Neuronal stem cell (in vitro differentiated cells): ENCODE measurements around the gene IGSF21.

ENCODE experiments used
- DNase-seq: peaks from one replicate; pipeline ENCODE4 v3.0.0-alpha.2; 2013; ENCODE audit warnings: low spot score
- H2AFZ ChIP-seq: one replicate; pipeline ENCODE4 v1.6.1; 2013; ENCODE audit warnings: mild to moderate bottlenecking, low read length, inconsistent platforms
- H2AK5ac ChIP-seq: 2 replicates; pipeline ENCODE4 v1.6.1; 2013; ENCODE audit warnings: low read depth, mild to moderate bottlenecking, inconsistent platforms, low read length, moderate library complexity, mixed read lengths
- H2BK120ac ChIP-seq: 2 replicates; pipeline ENCODE4 v1.6.1; 2013; ENCODE audit warnings: low read depth, mild to moderate bottlenecking, inconsistent platforms, low read length, moderate library complexity, mixed read lengths
- H2BK12ac ChIP-seq: one replicate; pipeline ENCODE4 v1.6.1; 2013; ENCODE audit warnings: low read length, inconsistent platforms
- H2BK15ac ChIP-seq: 2 replicates; pipeline ENCODE4 v1.6.1; 2013; ENCODE audit warnings: mild to moderate bottlenecking, low read length, inconsistent platforms, mixed read lengths
- H2BK5ac ChIP-seq: one replicate; pipeline ENCODE4 v1.6.1; 2013; ENCODE audit warnings: inconsistent platforms, mild to moderate bottlenecking, low read length, moderate library complexity
- H3K14ac ChIP-seq: one replicate; pipeline ENCODE4 v1.6.1; 2013; ENCODE audit warnings: low read length, inconsistent platforms
- H3K18ac ChIP-seq: 2 replicates; pipeline ENCODE4 v1.6.1; 2013; ENCODE audit warnings: low read length, inconsistent platforms
- H3K23ac ChIP-seq: 2 replicates; pipeline ENCODE4 v1.6.1; 2013; ENCODE audit warnings: low read depth, mild to moderate bottlenecking, mixed read lengths, low read length, inconsistent platforms; ENCODE audit not compliant: poor library complexity
- H3K27ac ChIP-seq: replicated peaks from 3 replicates; pipeline ENCODE4 v1.5.1; 2013; ENCODE audit warnings: low read length, inconsistent platforms
- H3K27me3 ChIP-seq, 3 experiments: 2 replicates each; pipeline ENCODE4 v1.6.1; 2013; ENCODE audit warnings: low read length in 3 of 3, mild to moderate bottlenecking in 2 of 3, inconsistent platforms in 1 of 3, low read depth in 1 of 3, mixed read lengths in 1 of 3, moderate library complexity in 1 of 3; ENCODE audit not compliant: control insufficient read depth in 3 of 3, insufficient read depth in 3 of 3
- H3K36me3 ChIP-seq, 2 donors: replicated peaks in 1 of 2; 2 replicates each; pipeline ENCODE4 v1.6.1; 2013; ENCODE audit warnings: low read length in 2 of 2; ENCODE audit not compliant: control insufficient read depth in 2 of 2, insufficient read depth in 2 of 2
- H3K4ac ChIP-seq: 2 replicates; pipeline ENCODE4 v1.6.1; 2013; ENCODE audit warnings: inconsistent platforms, mild to moderate bottlenecking, low read length, moderate library complexity
- H3K4me1 ChIP-seq, 2 donors: 1 replicate in 1 of 2; 2 replicates in 1 of 2; pipeline ENCODE4 v1.6.1; 2013; ENCODE audit warnings: low read length in 2 of 2, low read depth in 1 of 2; ENCODE audit not compliant: control insufficient read depth in 2 of 2, insufficient read depth in 1 of 2
- H3K4me2 ChIP-seq: one replicate; pipeline ENCODE4 v1.6.1; 2013; ENCODE audit warnings: mild to moderate bottlenecking, low read length, inconsistent platforms; ENCODE audit not compliant: insufficient read depth, poor library complexity, severe bottlenecking
- H3K4me3 ChIP-seq, 2 donors: 2 replicates each; pipeline ENCODE4 v1.5.1; 2013; ENCODE audit warnings: low read length in 2 of 2, mild to moderate bottlenecking in 2 of 2, inconsistent platforms in 1 of 2, moderate library complexity in 1 of 2
- H3K79me1 ChIP-seq: one replicate; pipeline ENCODE4 v1.6.1; 2013; ENCODE audit warnings: low read depth, mild to moderate bottlenecking, inconsistent platforms, low read length, moderate library complexity
- H3K9ac ChIP-seq: one replicate; pipeline ENCODE4 v1.6.1; 2013; ENCODE audit warnings: mild to moderate bottlenecking, low read depth, low read length, inconsistent platforms; ENCODE audit not compliant: poor library complexity
- H3K9me3 ChIP-seq, 2 donors: replicated peaks in 1 of 2; 2 replicates each; pipeline versions ENCODE3 to v1.6.1; 2013; ENCODE audit warnings: low read length in 2 of 2, mild to moderate bottlenecking in 2 of 2, inconsistent platforms in 1 of 2, low read depth in 1 of 2, mixed read lengths in 1 of 2, moderate library complexity in 1 of 2; ENCODE audit not compliant: control insufficient read depth in 2 of 2, insufficient read depth in 1 of 2
- H4K8ac ChIP-seq: one replicate; pipeline ENCODE4 v1.6.1; 2013; ENCODE audit warnings: low read depth, mild to moderate bottlenecking, inconsistent platforms, low read length, moderate library complexity
- H4K91ac ChIP-seq: one replicate; pipeline ENCODE4 v1.6.1; 2013; ENCODE audit warnings: low read length, low read depth, mild to moderate bottlenecking, inconsistent platforms; ENCODE audit not compliant: poor library complexity
- WGBS, 2 donors: extraction: QIAGEN DNeasy Blood & Tissue Kit; methylation state at CpG; one replicate each; pipeline ENCODE4 v1.1.7; 2013; ENCODE audit warnings: missing lambda C conversion rate in 2 of 2, mixed read lengths in 1 of 2; ENCODE audit not compliant: insufficient read length in 2 of 2, insufficient replicate concordance in 1 of 2; ENCODE audit errors: extremely low coverage in 2 of 2; 5-methylcytosine and 5-hydroxymethylcytosine counted together

Gene IGSF21

DNA sequence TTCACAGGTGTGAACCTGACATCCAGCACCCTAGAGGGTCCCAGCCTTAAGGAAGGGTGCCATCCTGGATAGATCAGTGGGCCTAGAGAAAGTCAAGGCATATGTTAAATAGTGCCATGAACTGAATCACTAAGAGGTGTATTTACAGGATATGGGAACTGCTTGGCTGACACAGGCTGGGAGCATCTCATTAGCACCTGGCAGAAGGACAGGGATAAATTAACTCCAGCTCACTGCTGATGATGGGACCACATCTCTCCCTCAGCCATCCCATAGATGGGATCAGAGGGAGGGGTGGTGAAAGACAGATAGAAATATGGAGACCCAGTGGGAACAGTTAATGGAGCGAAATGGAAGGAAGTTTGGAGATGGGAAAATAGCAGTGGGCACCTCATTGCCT lies 122.0 kb downstream of the IGSF21 start:
- H4K8ac ChIP-seq, result no peak overlapping the region
- H2AK5ac ChIP-seq, result no peak overlapping the region
- no peak overlapping the region for H3K4ac ChIP-seq
- no peak overlapping the region for H3K4me3 ChIP-seq
- H3K9ac ChIP-seq, result no peak overlapping the region
- DNase-seq, result no peak
- peaks cover 3 to 5% of the 10 kb centered on the region in 2 donors for H3K9me3 ChIP-seq
- no peak overlapping the region for H3K18ac ChIP-seq
- WGBS, 2 donors, result no CpG with 5 or more reads among the region's 1 CpG
- H2BK5ac ChIP-seq, result no peak overlapping the region
- H3K4me2 ChIP-seq, result no peak overlapping the region
- H2AFZ ChIP-seq, result no peak overlapping the region
- H2BK15ac ChIP-seq, result no peak overlapping the region
- peaks cover 0 to 4% of the 10 kb centered on the region in 2 donors for H3K4me1 ChIP-seq
- H2BK12ac ChIP-seq, result no peak overlapping the region
- no peaks in the 10 kb centered on the region for H3K27me3 ChIP-seq
- H3K36me3 ChIP-seq, result no peaks in the 10 kb centered on the region
- H3K79me1 ChIP-seq, result peaks cover 1% of the 10 kb centered on the region
- no peak overlapping the region for H3K23ac ChIP-seq
- no peak overlapping the region for H3K14ac ChIP-seq
- H3K27ac ChIP-seq, result no peak overlapping the region
- H2BK120ac ChIP-seq, result no peak overlapping the region
- H4K91ac ChIP-seq, result no peak overlapping the region

- H3K4me3 ChIP-seq, result no peak overlapping the region
- H2BK5ac ChIP-seq, result no peak overlapping the region
Observed at GRCh38 chr1:18230321-18230720, 122.7 kb downstream of the IGSF21 start.

GRCh38 chr1:18230840-18231239 lies 123.2 kb downstream of the IGSF21 start:
- Histone ChIP-seq H2BK5ac (no peak overlapping the region), H2BK120ac (no peak overlapping the region), H3K4me3 (no peak overlapping the region), H2AK5ac (peak overlapping the region; percentile 6), H3K9ac (no peak overlapping the region), H3K27ac (no peak overlapping the region), H4K8ac (no peak overlapping the region), H2BK12ac (no peak overlapping the region), H3K23ac (no peak overlapping the region), H3K18ac (no peak overlapping the region), H3K4me2 (no peak overlapping the region), H2AFZ (no peak overlapping the region), H3K4me1 (peaks cover 0 to 4% of the 10 kb centered on the region in 2 donors), H3K14ac (no peak overlapping the region), H4K91ac (peak overlapping the region; percentile 58), H3K36me3 (no peaks in the 10 kb centered on the region), H3K4ac (no peak overlapping the region), H3K27me3 (no peaks in the 10 kb centered on the region), H2BK15ac (no peak overlapping the region), H3K9me3 (peaks cover 3 to 5% of the 10 kb centered on the region in 2 donors), H3K79me1 (peaks cover 1% of the 10 kb centered on the region)
- DNase-seq, result no peak
- no CpG with 5 or more reads among the region's 9 CpGs for WGBS, 2 donors

More at GRCh38 chr1:18230321-18230720, 122.7 kb downstream of the IGSF21 start:
- Histone ChIP-seq H3K79me1 (peaks cover 1% of the 10 kb centered on the region), H3K23ac (no peak overlapping the region), H3K18ac (no peak overlapping the region), H3K4ac (no peak overlapping the region), H2BK12ac (no peak overlapping the region), H3K27ac (no peak overlapping the region), H3K4me2 (no peak overlapping the region), H4K8ac (no peak overlapping the region), H2BK15ac (no peak overlapping the region), H3K9me3 (peaks cover 3 to 5% of the 10 kb centered on the region in 2 donors), H3K36me3 (no peaks in the 10 kb centered on the region), H2BK120ac (no peak overlapping the region), H3K4me1 (peaks cover 0 to 4% of the 10 kb centered on the region in 2 donors), H2AK5ac (peak overlapping the region; percentile 6), H3K14ac (no peak overlapping the region), H2AFZ (no peak overlapping the region), H3K27me3 (no peaks in the 10 kb centered on the region), H3K9ac (no peak overlapping the region), H4K91ac (no peak overlapping the region)
- DNase-seq, result no peak
- no CpG with 5 or more reads among the region's 6 CpGs for WGBS, 2 donors

DNA sequence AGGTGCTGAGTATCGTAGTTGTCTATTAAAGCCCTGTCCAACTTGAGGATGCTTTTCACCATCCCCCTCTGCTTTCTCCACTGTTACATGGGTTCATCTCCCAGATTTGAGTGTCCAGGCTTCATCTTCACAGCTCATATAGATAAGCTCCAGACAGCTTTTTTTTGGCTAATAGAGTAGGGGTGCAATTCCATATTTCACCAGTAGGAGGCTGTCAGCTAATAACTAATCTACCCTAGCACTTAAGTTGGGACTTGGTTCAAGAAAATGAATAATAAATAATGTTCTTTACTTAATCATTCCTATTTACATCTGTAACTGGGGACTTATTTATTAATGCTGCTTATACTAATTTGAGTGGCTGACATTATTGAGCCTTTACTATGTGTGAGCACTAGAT lies 124.5 kb downstream of the IGSF21 start:
- Histone ChIP-seq H3K9ac (no peak overlapping the region), H2AFZ (no peak overlapping the region), H3K4ac (no peak overlapping the region), H4K8ac (no peak overlapping the region), H2AK5ac (no peak overlapping the region), H2BK5ac (no peak overlapping the region), H2BK120ac (no peak overlapping the region), H3K18ac (no peak overlapping the region), H3K23ac (no peak overlapping the region), H3K4me2 (no peak overlapping the region), H3K27me3 (no peaks in the 10 kb centered on the region), H2BK12ac (no peak overlapping the region), H3K27ac (no peak overlapping the region), H3K79me1 (peaks cover 1% of the 10 kb centered on the region), H4K91ac (no peak overlapping the region), H3K36me3 (no peaks in the 10 kb centered on the region), H2BK15ac (no peak overlapping the region), H3K9me3 (peaks cover 3 to 5% of the 10 kb centered on the region in 2 donors), H3K14ac (no peak overlapping the region), H3K4me3 (no peak overlapping the region), H3K4me1 (peaks cover 0 to 4% of the 10 kb centered on the region in 2 donors)
- WGBS, 2 donors, result no CpG with 5 or more reads among the region's 1 CpG
- no peak for DNase-seq
